Testis (tissue), 2 donors: Measurements from ENCODE around the gene MYEOV.

Experiments used
- POLR2A ChIP-seq: fragments of 450-650 bp; IDR thresholded peaks from one replicate; pipeline ENCODE4 v1.6.1; 2017; ENCODE audit warnings: antibody characterized with exemption, mild to moderate bottlenecking, moderate library complexity
- TF ChIP-seq, protein P1 (sequence below), 3 experiments: fragments of 450-650 bp in 2 of 3; fragments of 200-600 bp in 1 of 3; sonication (generic) in 1 of 3; IDR thresholded peaks; one replicate each; pipeline ENCODE4 v1.5.1; 2016 to 2019; ENCODE audit warnings: antibody characterized with exemption in 3 of 3, mild to moderate bottlenecking in 2 of 3, moderate library complexity in 1 of 3

DNA sequence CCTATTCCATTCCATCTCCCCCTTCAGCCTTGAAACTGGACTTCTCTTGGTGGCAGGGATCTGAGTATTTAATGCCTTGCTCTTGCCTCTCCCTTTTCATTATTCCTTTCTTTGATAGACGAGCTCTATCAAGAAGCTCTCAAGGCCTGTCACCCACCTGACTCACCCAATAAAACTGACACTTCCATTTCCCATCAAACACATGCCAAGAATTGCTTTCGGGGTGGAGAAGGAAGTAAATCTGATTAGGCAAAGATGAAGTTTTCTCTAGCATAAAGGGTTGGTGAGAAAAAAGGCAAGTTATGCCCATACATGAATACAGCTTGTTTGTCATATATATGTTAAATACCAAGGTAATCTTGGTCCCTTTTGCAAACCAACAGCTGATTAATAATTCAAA is 34.9 kb upstream of the MYEOV start:
- TF ChIP-seq, protein P1, sequence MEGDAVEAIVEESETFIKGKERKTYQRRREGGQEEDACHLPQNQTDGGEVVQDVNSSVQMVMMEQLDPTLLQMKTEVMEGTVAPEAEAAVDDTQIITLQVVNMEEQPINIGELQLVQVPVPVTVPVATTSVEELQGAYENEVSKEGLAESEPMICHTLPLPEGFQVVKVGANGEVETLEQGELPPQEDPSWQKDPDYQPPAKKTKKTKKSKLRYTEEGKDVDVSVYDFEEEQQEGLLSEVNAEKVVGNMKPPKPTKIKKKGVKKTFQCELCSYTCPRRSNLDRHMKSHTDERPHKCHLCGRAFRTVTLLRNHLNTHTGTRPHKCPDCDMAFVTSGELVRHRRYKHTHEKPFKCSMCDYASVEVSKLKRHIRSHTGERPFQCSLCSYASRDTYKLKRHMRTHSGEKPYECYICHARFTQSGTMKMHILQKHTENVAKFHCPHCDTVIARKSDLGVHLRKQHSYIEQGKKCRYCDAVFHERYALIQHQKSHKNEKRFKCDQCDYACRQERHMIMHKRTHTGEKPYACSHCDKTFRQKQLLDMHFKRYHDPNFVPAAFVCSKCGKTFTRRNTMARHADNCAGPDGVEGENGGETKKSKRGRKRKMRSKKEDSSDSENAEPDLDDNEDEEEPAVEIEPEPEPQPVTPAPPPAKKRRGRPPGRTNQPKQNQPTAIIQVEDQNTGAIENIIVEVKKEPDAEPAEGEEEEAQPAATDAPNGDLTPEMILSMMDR (IDR thresholded peaks at IDR 0.05) = no peak
- no peak for TF ChIP-seq POLR2A
